ES-I3 (cell line): ENCODE results near the gene TBCD.

ENCODE experiments used
- H3K36me3 ChIP-seq: 2 replicates; pipeline ENCODE4 v1.6.1; 2013; ENCODE audit warnings: mild to moderate bottlenecking, low read length, control low read depth, moderate library complexity; ENCODE audit not compliant: insufficient read depth
- H3K4me1 ChIP-seq: 2 replicates; pipeline ENCODE4 v1.6.1; 2013; ENCODE audit warnings: mild to moderate bottlenecking, control low read depth, low read length; ENCODE audit not compliant: insufficient read depth
- H3K9ac ChIP-seq: 2 replicates; pipeline ENCODE4 v1.6.1; 2013; ENCODE audit warnings: low read depth, mild to moderate bottlenecking, low read length, moderate library complexity
- H3K9me3 ChIP-seq: 2 replicates; pipeline ENCODE4 v1.6.1; 2013; ENCODE audit warnings: mild to moderate bottlenecking, low read length, moderate library complexity; ENCODE audit not compliant: control insufficient read depth, insufficient read depth

The TBCD gene

GRCh38 chr17:82870091-82870491, 118.2 kb downstream of the TBCD start:
- Histone ChIP-seq H3K4me1 (peaks cover 3% of the 10 kb centered on the region; the same call in 1 of the 2 replicates), H3K9ac (no peak overlapping the region), H3K9me3 (no peaks in the 10 kb centered on the region), H3K36me3 (peaks cover 7% of the 10 kb centered on the region)

DNA sequence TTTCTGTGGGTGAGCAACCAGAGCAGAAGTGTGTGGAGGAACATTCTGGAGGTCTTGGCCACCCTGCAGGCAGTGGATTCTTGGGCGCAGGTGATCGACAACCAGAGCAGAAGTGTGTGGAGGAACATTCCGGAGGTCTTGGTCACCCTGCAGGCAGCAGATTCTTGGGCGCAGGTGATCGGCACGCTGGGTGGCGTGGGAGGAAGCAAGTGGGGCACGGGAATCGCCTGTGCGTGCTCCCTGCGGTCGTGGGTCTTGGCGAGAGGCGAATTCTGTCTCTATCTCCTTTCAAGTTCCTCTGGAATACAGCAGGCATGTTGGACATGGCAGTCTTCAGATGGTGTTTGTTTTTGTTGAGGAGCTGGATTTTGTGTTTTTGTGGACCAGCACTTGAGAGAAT, 118.7 kb downstream of the TBCD start:
- Histone ChIP-seq H3K9ac (no peak overlapping the region), H3K4me1 (peaks cover 7% of the 10 kb centered on the region; the same call in 1 of the 2 replicates), H3K36me3 (peaks cover 7% of the 10 kb centered on the region), H3K9me3 (no peaks in the 10 kb centered on the region)

DNA sequence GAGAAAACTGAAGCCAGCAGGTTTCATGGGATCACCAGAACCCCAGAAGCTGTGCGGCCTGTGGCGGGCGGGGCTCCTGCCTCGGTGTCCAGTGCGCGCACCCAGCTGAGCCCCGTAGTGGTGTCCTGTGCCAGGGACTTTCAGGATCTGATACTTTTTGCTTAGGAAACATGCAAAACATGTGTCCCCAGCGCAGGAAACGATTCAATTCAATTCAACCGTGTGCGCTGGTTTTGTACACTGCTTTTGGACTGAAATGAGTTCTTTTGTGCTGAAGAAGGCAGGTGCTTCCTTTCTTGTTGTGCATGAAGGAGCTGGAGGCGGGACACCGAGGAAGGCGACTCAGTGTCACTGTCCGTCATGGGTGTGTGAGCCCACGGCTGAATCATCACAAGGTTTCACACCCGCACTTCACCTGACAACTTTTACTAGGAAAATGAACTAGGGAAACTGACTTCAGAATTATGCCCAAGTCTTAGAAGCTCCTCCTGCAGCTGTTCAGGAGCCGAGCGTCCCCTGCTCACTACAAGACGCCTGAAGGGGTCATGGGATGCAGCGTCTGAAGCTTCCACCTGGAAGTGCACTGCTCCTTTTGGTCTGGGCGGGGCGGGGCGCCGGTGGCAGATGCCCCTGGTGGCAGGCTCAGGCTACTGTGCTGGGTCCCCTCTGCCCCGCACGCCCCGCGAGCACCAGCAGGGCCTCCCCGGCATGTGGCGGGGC, 119.4 kb downstream of the TBCD start:
- Histone ChIP-seq H3K4me1 (peaks cover 14% of the 10 kb centered on the region; the same call in 1 of the 2 replicates), H3K36me3 (peaks cover 7% of the 10 kb centered on the region), H3K9ac (no peak overlapping the region), H3K9me3 (no peaks in the 10 kb centered on the region)

DNA sequence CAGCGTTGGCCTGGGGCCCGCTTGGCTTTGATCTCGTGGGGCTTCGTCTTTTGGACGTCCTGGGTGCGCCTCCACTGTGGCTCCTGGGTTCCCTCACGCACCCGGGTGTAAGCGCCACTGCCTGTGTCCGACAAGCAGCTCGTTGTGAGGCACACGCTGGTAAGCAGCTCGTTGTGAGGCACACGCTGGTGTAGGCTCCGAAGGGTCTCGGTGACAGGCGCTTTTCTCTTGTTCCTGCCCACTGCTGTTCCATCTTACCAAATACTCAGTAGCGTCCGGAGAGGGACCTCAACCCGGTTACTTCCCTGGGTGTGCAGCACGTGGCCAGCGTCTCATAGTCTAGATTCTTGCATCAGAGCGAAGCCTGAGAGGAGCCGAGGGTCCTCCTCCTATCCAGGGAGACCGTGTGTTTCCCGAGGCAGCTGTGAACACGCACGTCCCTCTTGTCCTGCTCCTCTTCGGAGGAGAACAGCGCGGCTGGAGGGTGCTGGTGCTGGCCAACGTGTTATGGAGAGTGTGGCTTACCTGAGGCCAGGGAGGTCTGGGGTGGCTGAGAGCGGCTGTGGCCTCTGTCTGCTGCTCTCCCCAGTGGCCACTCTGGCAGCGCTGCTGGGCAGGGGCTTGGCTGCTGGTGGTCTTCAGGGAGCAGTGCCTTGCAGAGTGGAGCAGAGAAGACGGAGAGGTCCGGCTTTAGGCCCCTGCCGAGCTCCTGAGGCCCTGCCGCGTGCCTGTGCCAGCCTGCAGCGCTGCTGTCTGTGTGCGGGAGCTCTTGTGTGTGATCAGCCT, 120.1 kb downstream of the TBCD start:
- no peaks in the 10 kb centered on the region for H3K9me3 ChIP-seq
- no peak overlapping the region for H3K9ac ChIP-seq
- H3K36me3 ChIP-seq: peaks cover 7% of the 10 kb centered on the region
- H3K4me1 ChIP-seq: peaks cover 17% of the 10 kb centered on the region; the same call in 1 of the 2 replicates

GRCh38 chr17:82872591-82873520, 121.0 kb downstream of the TBCD start:
- Histone ChIP-seq H3K9ac (no peak overlapping the region), H3K9me3 (no peaks in the 10 kb centered on the region), H3K36me3 (peaks cover 7% of the 10 kb centered on the region), H3K4me1 (peaks cover 17% of the 10 kb centered on the region; the same call in 1 of the 2 replicates)

GRCh38 chr17:82873521-82873920, 121.7 kb downstream of the TBCD start:
- Histone ChIP-seq H3K9me3 (no peaks in the 10 kb centered on the region), H3K4me1 (peaks cover 17% of the 10 kb centered on the region; the same call in 1 of the 2 replicates), H3K9ac (no peak overlapping the region), H3K36me3 (peaks cover 7% of the 10 kb centered on the region)

GRCh38 chr17:82874011-82874835, 122.4 kb downstream of the TBCD start:
- Histone ChIP-seq H3K36me3 (peaks cover 7% of the 10 kb centered on the region), H3K4me1 (peaks cover 17% of the 10 kb centered on the region; the same call in 1 of the 2 replicates)

GRCh38 chr17:82875407-82875856, 123.6 kb downstream of the TBCD start:
- H3K9ac ChIP-seq: no peak overlapping the region
- H3K4me1 ChIP-seq: peaks cover 17% of the 10 kb centered on the region; the same call in 1 of the 2 replicates
- no peaks in the 10 kb centered on the region for H3K9me3 ChIP-seq
- H3K36me3 ChIP-seq: peaks cover 4% of the 10 kb centered on the region

More at GRCh38 chr17:82874011-82874835, 122.4 kb downstream of the TBCD start:
- no peaks in the 10 kb centered on the region for H3K9me3 ChIP-seq
- H3K9ac ChIP-seq: no peak overlapping the region

DNA sequence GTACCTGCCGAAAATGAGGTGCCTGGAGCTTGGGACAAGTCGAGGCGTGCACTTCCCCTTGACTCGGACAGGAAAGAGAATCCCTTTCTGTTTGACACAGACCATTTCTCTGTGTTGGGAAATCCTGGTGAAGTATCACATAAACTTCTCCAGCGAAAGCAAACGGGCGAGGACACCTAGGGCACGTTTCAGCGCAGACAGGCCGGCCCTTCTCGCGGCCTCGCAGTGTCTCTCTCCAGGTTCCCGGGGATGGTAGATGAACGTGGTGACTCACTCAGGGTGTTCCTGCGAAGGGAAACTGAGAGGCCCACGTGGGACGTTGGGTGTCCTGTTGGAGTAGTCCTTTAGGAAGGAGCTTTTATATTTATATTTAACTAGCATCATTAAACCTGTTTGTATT, 124.3 kb downstream of the TBCD start:
- Histone ChIP-seq H3K9me3 (no peaks in the 10 kb centered on the region), H3K36me3 (no peaks in the 10 kb centered on the region), H3K9ac (no peak overlapping the region), H3K4me1 (peaks cover 17% of the 10 kb centered on the region; the same call in 1 of the 2 replicates)

- Histone ChIP-seq H3K9ac (no peak overlapping the region), H3K9me3 (no peaks in the 10 kb centered on the region), H3K36me3 (no peaks in the 10 kb centered on the region), H3K4me1 (peaks cover 17% of the 10 kb centered on the region; the same call in 1 of the 2 replicates)
Observed at GRCh38 chr17:82876602-82877379, 124.9 kb downstream of the TBCD start.

GRCh38 chr17:82878527-82878926, 126.7 kb downstream of the TBCD start:
- Histone ChIP-seq H3K4me1 (peaks cover 17% of the 10 kb centered on the region; the same call in 1 of the 2 replicates), H3K9ac (no peak overlapping the region), H3K36me3 (no peaks in the 10 kb centered on the region), H3K9me3 (no peaks in the 10 kb centered on the region)

DNA sequence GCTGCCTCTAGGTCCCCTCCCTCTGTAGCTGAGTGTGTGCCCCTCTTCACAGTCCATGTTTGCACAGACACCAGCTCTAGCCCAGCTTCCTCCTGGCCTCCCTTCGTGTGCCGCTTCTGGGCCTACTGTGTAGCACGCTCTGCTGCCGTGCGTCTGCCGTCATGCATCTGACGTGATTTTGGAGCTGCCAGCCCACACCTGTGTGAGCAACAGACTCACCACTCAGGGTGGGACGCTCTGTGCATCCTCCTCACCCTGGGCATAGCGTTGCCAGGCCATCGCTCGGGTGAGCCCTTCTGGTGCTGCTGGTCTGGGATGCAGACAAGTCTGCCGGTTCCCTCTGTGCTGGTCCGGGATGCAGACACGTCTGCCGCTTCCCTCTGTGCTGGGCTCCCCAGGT, 127.4 kb downstream of the TBCD start:
- peaks cover 17% of the 10 kb centered on the region; the same call in 1 of the 2 replicates for H3K4me1 ChIP-seq
- no peaks in the 10 kb centered on the region for H3K36me3 ChIP-seq
- no peak overlapping the region for H3K9ac ChIP-seq
- H3K9me3 ChIP-seq: no peaks in the 10 kb centered on the region
